SU-DHL-6 (cell line): ENCODE data around the gene SRXN1.

ENCODE experiments used
- H2AFZ ChIP-seq: fragments of 200-600 bp; sonication (generic); 2 replicates; pipeline ENCODE4 v1.6.1; 2014; ENCODE audit warnings: low read depth, mild to moderate bottlenecking, moderate library complexity, mixed read lengths, antibody characterized with exemption, low read length; ENCODE audit not compliant: severe bottlenecking
- H3F3A ChIP-seq: fragments of 200-600 bp; shearing (Covaris generic); 2 replicates; pipeline ENCODE4 v1.6.0; 2016; ENCODE audit warnings: antibody characterized with exemption, mild to moderate bottlenecking; ENCODE audit not compliant: insufficient read depth
- H3K27ac ChIP-seq: fragments of 200-600 bp; sonication (generic); 2 replicates; pipeline ENCODE4 v1.5.1; 2016; ENCODE audit warnings: low read depth, mild to moderate bottlenecking, low read length, moderate library complexity, mixed read lengths
- H3K27me3 ChIP-seq: fragments of 200-600 bp; sonication (generic), shearing (Covaris generic); 2 replicates; pipeline ENCODE4 v1.6.0; 2014; ENCODE audit warnings: mild to moderate bottlenecking, low read length
- H3K36me3 ChIP-seq: fragments of 200-600 bp; sonication (generic); 2 replicates; pipeline ENCODE4 v1.6.1; 2014; ENCODE audit warnings: mild to moderate bottlenecking, low read length, mixed read lengths
- H3K4me2 ChIP-seq: fragments of 300-600, 200-600 bp; shearing (Covaris generic), sonication (generic); 2 replicates; pipeline ENCODE4 v1.6.0; 2014; ENCODE audit warnings: low read length, low read depth, mild to moderate bottlenecking; ENCODE audit not compliant: poor library complexity, severe bottlenecking
- H3K4me3 ChIP-seq: fragments of 200-600 bp; sonication (generic); 2 replicates; pipeline ENCODE4 v1.5.1; 2014; ENCODE audit warnings: antibody characterized with exemption, low read length, mild to moderate bottlenecking, mixed read lengths; ENCODE audit not compliant: insufficient read depth, poor library complexity, severe bottlenecking
- H3K79me2 ChIP-seq: fragments of 200-600 bp; sonication (generic); 2 replicates; pipeline ENCODE4 v1.6.1; 2014; ENCODE audit warnings: mild to moderate bottlenecking, low read length, moderate library complexity; ENCODE audit not compliant: insufficient read depth
- H3K9ac ChIP-seq: fragments of 200-600 bp; sonication (generic); 2 replicates; pipeline ENCODE4 v1.7.0; 2014; ENCODE audit warnings: mild to moderate bottlenecking, low read length
- H3K9me2 ChIP-seq: fragments of 200-600 bp; sonication (generic); replicated peaks from 2 replicates; pipeline ENCODE4 v1.6.1; 2014; ENCODE audit warnings: low read length; ENCODE audit not compliant: insufficient read depth
- H3K9me3 ChIP-seq: fragments of 200-600 bp; sonication (generic); 2 replicates; pipeline ENCODE4 v1.6.1; 2014; ENCODE audit warnings: low read length, mixed read lengths; ENCODE audit not compliant: insufficient read depth
- H4K20me1 ChIP-seq: fragments of 200-600 bp; sonication (generic); 2 replicates; pipeline ENCODE4 v1.6.1; 2014; ENCODE audit warnings: low read depth, mild to moderate bottlenecking, antibody characterized with exemption, low read length, moderate library complexity, mixed read lengths
- EZH2phosphoT487 ChIP-seq: fragments of 200-600 bp; sonication (generic), shearing (Covaris generic); conservative IDR thresholded peaks from 2 replicates; pipeline ENCODE4 v1.6.1; 2018; ENCODE audit warnings: mild to moderate bottlenecking, antibody characterized with exemption, low read length, moderate library complexity, mixed read lengths
- TF ChIP-seq, protein P1 (sequence below): fragments of 200-600 bp; sonication (generic); IDR thresholded peaks from one replicate; pipeline ENCODE4 v1.5.1; 2017; ENCODE audit warnings: antibody characterized with exemption, mild to moderate bottlenecking, low read length, moderate library complexity; ENCODE audit not compliant: insufficient read depth, poor library complexity, severe bottlenecking

SRXN1 gene

GRCh38 chr20:662277-663192 is 9.5 kb upstream of the SRXN1 start:
- H3K27me3 ChIP-seq, result no peaks in the 10 kb centered on the region
- H3K4me3 ChIP-seq, result no peak overlapping the region
- H3K9me3 ChIP-seq, result no peaks in the 10 kb centered on the region
- no peak overlapping the region for H2AFZ ChIP-seq
- no peak for TF ChIP-seq EZH2phosphoT487
- TF ChIP-seq, protein P1, sequence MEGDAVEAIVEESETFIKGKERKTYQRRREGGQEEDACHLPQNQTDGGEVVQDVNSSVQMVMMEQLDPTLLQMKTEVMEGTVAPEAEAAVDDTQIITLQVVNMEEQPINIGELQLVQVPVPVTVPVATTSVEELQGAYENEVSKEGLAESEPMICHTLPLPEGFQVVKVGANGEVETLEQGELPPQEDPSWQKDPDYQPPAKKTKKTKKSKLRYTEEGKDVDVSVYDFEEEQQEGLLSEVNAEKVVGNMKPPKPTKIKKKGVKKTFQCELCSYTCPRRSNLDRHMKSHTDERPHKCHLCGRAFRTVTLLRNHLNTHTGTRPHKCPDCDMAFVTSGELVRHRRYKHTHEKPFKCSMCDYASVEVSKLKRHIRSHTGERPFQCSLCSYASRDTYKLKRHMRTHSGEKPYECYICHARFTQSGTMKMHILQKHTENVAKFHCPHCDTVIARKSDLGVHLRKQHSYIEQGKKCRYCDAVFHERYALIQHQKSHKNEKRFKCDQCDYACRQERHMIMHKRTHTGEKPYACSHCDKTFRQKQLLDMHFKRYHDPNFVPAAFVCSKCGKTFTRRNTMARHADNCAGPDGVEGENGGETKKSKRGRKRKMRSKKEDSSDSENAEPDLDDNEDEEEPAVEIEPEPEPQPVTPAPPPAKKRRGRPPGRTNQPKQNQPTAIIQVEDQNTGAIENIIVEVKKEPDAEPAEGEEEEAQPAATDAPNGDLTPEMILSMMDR, result no peak
- H3K9ac ChIP-seq, result no peak overlapping the region
- H3K79me2 ChIP-seq, result no peaks in the 10 kb centered on the region
- no peak overlapping the region for H3K27ac ChIP-seq
- no peaks in the 10 kb centered on the region for H4K20me1 ChIP-seq
- H3K9me2 ChIP-seq, result no peaks in the 10 kb centered on the region
- no peaks in the 10 kb centered on the region for H3K36me3 ChIP-seq
- no peak overlapping the region for H3K4me2 ChIP-seq
- no peaks in the 10 kb centered on the region for H3F3A ChIP-seq

DNA sequence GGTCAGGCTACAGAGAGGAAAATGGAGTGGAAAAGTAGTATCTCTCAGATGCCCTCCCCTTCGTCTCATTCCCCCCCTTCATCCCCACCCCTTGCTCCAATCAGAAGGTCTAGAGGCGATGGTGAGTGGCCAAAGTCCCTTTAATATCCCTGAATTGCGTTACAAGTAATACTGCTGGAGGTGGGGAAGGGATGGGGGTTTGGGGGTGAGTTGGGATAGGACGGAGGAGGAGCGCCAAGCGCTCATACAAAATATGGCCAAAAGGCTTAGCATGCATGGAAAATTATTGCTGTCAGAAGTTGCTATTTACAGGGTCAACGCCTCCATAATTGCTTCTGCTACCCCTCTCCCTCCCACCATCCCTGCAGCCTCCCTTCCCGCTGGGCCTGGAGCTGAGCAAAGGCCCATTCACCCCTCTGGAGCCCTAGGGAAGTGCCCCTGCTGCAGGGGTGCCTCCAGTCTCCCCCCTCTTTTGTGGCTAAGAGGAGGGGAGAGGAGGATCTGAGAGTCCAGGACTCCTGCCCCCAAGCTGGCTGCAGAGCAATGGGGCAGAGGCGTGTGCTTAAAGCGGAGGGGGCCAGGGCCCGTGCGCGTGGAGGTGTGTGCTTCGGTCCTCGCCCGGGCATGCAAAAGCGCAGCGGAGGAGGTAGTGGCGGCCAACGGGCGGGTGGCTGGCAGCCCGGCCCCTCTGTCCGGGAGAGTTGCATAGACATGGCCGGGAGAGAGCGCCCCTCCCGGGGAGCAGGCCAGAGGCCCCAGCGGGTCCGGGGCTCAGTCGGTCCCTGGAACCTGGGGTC is 8.7 kb upstream of the SRXN1 start:
- Histone ChIP-seq H3K36me3 (no peaks in the 10 kb centered on the region), H3F3A (no peaks in the 10 kb centered on the region), H4K20me1 (no peaks in the 10 kb centered on the region), H3K4me3 (no peak overlapping the region), H3K9ac (no peak overlapping the region), H3K9me3 (no peaks in the 10 kb centered on the region), H3K4me2 (no peak overlapping the region), H2AFZ (no peak overlapping the region), H3K79me2 (no peaks in the 10 kb centered on the region), H3K27me3 (no peaks in the 10 kb centered on the region), H3K27ac (no peak overlapping the region), H3K9me2 (no peaks in the 10 kb centered on the region)
- TF ChIP-seq EZH2phosphoT487, result no peak
- TF ChIP-seq, protein P1, result no peak

GRCh38 chr20:658731-659291 is 5.8 kb upstream of the SRXN1 start:
- H3K36me3 ChIP-seq, result no peaks in the 10 kb centered on the region
- H3K9ac ChIP-seq, result no peak overlapping the region
- no peak overlapping the region for H3K4me3 ChIP-seq
- H4K20me1 ChIP-seq, result no peaks in the 10 kb centered on the region
- H3K9me3 ChIP-seq, result no peaks in the 10 kb centered on the region
- no peaks in the 10 kb centered on the region for H3K27me3 ChIP-seq
- no peaks in the 10 kb centered on the region for H3F3A ChIP-seq
- no peak overlapping the region for H2AFZ ChIP-seq
- no peaks in the 10 kb centered on the region for H3K9me2 ChIP-seq
- no peak for TF ChIP-seq EZH2phosphoT487
- TF ChIP-seq, protein P1, result no peak
- H3K79me2 ChIP-seq, result no peaks in the 10 kb centered on the region
- no peak overlapping the region for H3K27ac ChIP-seq
- H3K4me2 ChIP-seq, result no peak overlapping the region
